Measurements from ENCODE around the gene KCND2.
"Not testable (repeated sequence)": the region's sequence is repeated elsewhere in the genome, so short reads cannot be mapped to it uniquely, and the experiment has no call there.

The KCND2 gene

DNA sequence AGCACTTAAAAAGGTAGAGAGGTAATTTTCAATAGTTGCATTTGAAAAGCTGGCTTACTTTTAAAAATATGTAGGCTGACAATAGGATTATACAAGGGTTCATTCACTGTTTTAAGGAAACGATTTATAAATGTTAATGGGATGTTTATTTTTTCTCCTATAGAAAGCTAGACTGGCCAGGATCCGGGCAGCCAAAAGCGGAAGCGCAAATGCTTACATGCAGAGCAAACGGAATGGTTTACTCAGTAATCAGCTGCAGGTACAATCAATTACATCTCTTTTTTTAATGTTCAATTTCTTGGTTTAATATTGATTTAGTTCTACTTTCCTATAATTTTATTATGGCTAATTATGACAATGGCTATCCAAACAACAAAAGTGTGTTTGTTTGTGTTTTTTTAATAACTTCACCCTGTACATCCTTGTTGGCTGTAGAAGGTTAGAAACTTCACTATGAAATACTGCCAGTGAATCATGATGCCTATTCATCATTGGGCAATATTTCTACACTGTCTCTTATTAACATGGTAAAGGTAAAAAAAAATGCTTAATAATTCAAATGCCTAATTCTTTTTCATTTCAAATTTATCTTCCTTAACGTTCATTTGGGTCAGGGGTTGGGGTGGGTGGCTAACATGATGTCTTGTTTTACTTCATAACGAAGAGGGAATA is 468.5 kb downstream of the KCND2 start:
- DNase-seq (ENCODE audit: low read depth in 2 of 2): no peak

DNA sequence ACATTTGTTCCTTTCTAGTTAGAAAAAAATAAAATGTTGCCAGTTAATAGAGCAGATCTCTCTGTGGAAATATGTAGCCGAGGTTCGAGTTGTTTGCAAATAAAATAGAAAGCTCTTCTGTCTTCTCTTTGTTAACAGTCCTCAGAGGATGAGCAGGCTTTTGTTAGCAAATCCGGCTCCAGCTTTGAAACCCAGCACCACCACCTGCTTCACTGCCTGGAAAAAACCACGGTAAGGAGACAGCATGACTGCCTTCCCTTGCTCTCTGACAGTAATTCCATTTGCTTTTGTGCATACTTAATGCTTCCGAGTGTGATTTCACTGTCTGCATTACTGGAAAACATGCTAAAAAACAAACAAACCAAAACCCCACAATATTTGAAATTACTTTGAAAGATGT is 469.4 kb downstream of the KCND2 start:
- no peak for DNase-seq (ENCODE audit: low read depth in 2 of 2)

DNA sequence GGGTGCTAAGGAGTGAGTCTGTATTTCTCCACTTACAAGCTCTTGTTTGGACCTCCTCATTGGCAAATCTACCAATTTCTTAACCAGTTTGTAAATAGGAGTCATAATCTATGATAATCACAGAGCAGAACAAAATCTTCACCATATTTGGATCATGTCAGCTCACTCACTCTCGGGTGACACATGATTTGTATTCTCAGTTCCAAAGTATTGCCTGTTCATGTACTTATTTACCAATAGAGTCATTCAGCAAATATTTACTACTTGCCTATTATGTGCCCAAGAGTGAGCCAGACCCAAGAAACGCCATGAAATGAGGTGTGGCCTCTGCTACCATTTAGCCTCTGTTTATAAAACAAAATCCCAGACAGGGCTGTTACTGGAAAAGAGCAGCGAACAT is 470.2 kb downstream of the KCND2 start:
- no peak for DNase-seq (ENCODE audit: low read depth in 2 of 2)

DNA sequence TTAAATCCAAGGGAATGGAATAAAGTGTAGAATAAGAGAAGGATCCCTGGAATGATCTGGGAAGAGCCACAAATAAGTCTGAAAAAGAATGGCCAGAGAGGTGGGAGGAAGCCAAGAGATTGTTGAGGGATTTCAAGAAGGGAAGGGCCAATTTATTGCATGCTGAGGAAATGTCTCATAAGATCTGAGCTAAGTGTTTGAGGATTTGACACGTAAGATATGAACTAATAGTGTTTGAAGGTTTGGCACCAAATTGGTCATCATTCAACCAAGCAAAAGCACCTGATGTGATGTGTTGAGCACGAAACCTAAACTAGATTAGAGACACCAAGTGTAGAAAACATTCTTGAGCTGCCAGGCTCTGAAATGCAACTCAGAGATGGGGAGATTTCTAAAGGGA is 487.1 kb downstream of the KCND2 start:
- no peak for DNase-seq (ENCODE audit: low read depth in 2 of 2)

DNA sequence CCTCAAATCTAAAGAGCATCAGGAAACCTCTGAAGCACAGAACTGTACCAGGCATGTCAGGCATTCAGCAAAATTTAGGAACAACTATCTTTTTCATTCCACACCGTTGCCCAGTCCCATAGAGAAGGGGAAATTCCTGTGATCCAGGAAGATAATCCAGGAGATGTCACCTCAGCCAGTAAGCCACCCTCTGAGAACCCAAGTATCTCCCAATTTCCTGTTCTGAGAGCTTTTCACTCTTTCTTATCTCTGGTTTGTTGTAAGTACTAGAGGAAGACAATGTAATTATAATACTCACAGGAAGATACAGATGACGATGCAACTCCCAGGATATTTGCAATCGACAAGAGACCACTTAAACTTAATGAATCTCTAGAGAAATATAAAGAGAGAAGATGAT is 487.9 kb downstream of the KCND2 start:
- no peak for DNase-seq (ENCODE audit: low read depth in 2 of 2)

DNA sequence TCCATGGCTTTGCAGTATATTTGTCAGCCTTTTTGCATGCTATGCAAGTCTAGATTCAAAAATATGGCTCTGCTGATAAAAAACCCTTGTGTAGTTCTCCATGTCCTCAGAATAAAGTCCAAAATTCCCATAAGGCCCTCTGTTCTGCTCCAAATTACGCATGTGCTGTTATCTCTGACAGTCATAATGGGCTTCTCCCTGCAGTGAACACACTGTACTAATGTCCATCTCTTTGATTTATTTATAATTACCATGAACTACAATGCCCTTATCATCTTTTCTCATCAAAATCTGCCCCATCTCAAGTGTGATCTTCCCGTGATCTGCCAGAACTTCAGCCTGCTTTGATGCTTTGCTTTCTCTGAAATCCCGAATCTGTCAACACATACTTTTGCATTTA is 497.2 kb downstream of the KCND2 start:
- DNase-seq (ENCODE audit: low read depth in 2 of 2): no peak

DNA sequence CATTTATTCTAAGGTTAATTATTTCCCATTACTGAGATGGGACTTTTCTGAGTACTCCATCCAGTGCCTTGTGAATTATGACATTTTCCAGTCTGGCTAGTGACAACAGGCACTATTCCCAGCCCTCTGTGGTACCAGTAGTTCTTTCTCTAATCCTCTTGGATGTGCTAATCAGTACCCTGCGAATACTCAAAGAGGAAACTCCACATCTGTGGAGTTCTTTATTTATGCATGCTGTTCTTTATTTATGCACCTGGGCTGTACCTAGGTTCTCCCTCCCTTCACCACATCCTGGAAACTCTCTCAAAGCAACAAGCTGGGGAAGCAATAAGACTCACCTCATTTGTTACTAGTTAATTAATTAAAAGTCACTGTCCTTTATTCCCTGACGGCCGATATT is 501.5 kb downstream of the KCND2 start:
- DNase-seq (ENCODE audit: low read depth in 2 of 2): no peak

DNA sequence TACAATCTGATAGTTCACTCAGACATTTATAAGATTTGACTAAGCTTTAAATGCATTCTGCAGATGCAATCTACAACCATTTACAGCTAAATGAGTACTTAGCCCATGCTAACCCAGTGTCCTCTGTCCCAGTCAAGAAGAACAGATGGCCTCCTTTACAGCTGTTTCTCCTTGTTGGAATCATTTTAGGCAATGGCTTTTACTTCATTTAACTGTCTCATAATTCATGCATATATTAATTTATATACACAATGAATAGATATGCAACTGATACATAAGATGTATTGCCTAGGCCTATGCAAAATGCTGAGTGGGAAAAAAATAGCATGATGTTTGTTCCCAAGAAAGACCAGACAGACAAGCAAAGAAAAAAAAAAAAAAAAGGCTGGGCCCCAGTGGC is 502.8 kb downstream of the KCND2 start:
- DNase-seq (ENCODE audit: low read depth in 2 of 2): no peak

DNA sequence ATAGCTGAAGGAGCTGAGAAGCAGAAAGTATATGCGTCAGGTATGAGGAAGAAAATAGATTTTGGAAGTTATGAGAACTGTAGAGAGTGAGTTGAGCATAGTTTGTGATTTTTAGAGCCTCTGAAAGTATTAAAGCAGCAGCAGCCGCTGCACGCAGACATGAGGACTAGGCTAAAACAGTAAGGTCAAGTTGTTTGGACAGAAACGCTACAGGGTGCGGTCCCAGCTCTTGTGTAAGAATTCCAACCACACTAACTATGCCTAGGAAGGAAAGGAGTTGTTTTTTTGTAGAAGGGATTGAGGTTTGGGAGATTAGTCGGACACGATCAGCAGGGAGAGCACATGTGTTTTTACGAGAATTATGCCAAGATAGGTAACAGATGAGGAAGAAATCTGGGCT is 506.1 kb downstream of the KCND2 start:
- not testable (repeated sequence) for DNase-seq (ENCODE audit: low read depth in 2 of 2)

DNA sequence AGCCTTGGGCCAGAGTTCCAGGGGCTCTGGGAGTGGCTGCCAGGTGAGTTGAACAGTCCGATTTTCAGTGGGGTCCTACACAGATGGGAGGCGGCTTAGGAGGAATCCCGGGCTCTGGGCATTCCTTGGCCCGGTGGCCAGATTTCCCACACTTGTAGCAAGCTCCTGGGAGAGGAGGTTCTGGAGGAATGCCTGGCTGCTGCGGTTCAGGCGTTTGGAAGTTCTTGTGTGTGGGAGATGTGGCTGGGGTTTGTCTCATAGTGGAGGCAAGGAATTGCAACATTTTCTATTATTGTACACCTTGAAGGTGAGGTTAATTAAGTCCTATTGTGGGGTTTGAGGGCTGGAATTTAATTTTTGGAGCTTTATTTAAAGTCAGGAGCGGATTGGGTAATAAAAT is 507.5 kb downstream of the KCND2 start:
- not testable (repeated sequence) for DNase-seq (ENCODE audit: low read depth in 2 of 2)

DNA sequence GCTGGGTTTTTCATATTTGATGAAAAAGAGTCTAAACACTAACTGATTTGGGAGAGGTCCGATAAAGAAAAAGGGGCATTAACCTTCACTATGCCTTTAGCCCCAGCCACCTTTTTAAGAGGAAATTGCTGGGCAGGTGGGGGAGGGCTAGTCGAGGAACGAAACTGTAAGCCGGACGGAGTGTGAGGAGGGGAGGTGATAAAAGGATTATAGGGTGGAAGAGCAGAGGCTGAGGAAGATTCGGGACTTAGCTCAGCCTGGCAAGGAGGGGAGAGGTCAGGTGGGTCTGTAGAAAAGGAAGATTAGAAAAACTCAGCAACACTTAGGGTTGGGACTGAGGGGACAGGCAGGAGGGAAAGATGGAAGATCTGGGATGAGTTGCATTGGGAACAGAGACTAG is 508.0 kb downstream of the KCND2 start:
- DNase-seq (ENCODE audit: low read depth in 2 of 2): no peak

DNA sequence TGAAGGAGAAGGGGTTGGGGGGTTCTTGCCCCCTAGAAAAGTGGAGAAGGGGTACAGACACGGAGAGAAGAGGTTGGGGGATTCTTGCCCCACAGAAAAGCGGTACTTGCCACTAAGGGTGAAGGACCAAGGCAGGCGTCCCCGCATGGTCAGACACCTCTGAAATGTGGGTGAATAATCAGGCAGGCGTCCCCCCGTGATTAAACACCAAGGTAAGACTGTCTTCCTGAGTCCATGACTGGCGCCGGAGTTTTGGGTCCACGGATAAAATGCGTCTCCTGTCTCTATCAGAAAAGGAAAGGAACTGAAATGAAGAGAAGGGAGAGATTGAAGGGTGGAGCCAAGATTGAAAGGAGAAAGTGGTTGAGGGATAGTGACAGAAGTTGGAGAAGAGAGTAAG is 508.9 kb downstream of the KCND2 start:
- not testable (repeated sequence) for DNase-seq (ENCODE audit: low read depth in 2 of 2)

DNA sequence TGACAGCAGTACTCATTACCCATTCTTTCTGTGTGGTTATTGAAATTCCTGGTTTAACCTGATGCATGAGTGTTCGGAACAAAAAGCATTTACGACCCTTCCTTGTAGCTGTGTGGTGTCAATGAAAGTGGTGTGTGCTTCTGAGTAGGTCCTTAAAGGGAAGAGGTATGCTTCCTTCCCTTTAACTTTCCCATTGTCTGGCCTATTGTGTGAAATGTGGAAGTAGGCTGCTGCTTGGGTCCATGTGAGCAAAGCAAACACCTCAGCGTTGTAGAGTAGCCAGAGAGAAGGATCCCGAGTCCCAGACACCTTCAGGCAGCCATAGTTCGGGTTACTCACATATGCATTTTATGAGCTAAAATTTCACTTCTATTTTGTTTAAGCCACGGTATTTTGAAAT is 510.3 kb downstream of the KCND2 start:
- DNase-seq (ENCODE audit: low read depth in 2 of 2): no peak

DNA sequence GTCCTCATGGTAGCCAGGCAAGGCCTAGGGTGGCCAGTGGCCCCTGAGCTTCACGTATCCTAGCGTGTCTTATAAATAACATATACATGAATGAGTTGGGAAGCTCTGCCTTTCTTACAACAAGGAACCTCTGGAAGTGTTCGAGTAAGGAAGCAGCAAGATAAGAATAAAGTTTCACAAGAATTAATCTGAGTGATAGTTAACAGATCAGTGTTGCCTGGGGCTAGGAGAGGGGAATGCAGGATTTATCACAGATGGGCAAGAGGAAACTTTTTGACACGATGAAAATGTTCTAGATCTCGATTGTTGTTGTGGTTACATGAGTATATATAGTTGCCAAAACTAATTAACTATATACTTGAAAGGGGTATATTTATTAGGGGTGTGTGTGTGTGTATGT is 510.7 kb downstream of the KCND2 start:
- DNase-seq (ENCODE audit: low read depth in 2 of 2): no peak

DNA sequence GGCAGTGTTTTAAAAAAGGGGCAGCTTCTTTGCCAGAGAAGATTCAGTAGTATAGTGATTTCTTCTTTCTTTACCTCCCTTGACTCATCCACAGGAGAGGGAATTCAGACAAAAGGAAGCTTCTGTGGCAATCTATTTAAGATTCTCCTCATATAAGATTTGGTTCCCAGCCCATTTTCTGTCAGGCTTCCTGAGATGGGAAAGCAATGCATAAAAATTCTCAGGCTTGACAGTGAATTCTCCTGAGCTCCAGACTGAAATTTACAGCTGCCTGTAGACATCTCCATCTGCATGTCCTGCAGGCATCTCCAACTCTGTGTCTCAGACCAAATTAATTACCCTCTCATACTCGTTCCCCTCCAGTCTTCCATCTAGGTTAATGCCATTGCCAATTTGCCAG is 512.1 kb downstream of the KCND2 start:
- no peak for DNase-seq (ENCODE audit: low read depth in 2 of 2)

DNA sequence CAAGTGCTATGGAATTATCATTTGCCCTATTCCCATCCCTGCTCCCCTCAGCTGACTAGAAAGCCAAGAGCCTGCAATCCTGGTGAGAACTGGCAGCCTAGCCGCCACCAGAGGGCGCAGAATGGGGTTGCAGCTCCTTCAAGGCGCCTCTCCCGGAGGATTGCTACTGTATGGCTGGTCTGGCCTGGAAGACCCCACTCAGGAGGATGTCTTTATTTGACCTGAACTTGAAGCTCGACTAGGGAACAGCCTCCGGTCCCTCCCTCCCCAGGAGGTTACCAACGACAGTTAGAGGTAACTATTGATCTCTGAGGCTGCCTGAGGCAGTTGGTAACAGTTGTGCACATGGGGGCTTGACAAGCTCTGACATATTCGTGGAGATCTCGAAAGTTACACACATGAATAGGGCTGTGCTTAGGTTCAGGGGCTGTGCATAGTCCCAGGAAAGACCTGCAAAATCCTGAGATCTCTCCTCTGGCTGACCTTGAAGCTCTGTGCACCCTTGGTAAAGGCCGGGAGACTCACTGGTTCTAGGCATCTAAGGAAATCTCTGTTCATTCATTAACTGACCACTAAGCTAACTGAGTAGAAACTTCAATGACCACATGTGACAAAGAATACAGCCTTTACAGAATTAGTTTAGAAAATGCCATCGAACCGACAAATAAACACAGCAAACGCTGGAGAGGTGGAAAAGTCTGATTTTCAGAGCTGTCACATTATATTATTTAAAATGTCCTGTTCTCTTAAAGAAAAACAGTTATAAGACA is 519.3 kb downstream of the KCND2 start:
- peak; percentile 32 to 39 for DNase-seq (ENCODE audit: low read depth in 2 of 2)

DNA sequence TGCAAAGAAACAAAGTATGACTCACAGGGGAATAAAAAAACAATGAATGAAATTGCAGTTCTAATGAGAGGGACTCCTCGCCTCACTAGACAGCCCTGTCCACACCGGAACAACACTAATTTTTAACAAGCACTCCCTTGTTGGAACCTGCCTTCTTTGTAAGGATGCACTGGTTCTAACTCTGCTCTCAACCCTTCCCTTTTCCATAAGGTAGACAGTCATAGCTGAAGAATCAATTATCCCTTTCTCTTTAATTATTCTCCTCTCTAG is 519.8 kb downstream of the KCND2 start:
- DNase-seq (ENCODE audit: low read depth in 2 of 2): no peak

DNA sequence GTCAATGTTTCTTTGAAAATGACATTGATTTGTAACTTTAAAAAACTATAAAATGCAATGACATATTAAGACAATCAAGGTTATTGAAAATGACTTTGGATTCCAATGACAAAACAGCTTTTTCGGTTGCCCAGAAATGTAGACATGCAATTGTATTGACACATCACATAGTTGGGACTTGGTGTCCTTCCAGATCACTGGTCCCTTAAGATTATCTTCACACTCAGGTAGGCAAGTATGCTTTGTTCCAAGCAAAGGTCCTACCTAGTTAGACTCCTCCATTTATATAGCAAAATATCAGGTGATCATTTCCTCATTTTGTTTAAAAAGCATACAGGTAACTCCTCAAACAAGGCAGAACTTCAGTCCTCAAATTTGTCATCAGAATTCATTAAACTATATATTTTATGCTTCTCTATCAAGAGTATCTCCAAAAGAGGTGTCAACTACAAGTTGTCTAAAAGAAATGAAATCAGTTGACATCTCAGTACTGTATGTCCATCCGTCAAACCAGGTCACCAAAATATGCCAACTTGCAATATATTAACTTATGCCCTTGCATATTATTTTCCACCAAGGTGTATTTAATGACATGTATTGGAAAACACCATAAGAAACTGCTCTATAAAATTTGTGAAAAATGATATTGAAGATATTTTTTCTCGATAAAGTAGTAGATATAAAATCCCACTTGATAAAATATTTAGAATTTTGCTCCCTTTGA is 520.4 kb downstream of the KCND2 start:
- DNase-seq (ENCODE audit: low read depth in 2 of 2): no peak

DNA sequence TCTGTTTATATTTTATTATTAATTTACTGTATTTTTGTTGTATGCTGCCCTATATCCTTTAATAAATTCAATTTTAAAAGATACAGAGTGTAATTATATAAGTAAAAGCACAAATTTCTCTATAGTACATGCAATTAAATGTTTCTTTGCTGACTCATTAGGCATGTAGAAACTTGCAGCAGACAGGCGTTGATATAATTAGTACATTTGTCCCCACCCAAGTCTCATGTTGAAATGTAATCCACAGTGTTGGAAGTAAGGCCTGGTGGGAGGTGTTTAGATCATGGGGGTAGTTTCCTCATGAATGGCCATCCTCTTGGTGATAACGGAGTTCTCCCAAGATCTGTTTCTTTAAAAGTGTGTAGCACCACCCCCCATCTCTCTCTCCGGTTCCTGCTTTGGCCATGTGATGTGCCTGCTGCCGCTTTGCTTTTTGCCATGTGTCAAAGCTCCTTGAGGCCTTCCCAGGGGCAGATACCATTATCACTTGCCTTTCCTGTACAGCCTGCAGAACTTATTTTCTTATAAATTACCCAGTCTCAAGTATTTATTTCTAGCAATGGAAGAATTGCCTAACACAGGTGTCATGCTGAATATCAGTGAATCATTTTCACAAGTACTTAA is 521.2 kb downstream of the KCND2 start:
- DNase-seq (ENCODE audit: low read depth in 2 of 2): no peak

DNA sequence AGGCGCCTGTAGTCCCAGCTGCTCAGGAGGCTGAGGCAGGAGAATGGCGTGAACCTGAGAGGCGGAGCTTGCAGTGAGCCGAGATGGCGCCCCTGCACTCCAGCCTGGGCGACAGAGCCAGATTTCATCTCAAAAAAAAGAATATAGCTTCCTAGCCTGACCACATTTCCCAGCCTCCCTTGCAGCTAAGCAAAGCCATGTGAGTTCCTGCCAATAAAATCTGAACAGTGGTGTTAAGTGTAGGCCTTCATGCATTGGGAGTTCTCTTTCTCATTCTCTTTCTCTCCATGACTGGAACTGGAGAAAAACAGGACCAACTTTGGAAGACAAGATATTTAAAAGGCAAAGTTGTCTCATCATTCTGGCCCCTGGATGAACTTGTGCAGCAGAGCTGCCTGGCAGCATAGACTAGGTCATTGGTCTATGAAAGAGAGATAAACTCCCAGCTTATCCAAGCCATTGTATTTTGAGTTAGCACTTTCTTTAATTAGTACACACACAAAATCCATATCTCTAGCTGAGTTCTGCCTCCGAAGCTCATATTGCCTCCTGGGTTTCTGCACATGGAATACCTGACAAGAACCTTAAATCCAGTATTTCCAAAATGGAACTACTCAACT is 524.2 kb downstream of the KCND2 start:
- DNase-seq (ENCODE audit: low read depth in 2 of 2): no peak

DNA sequence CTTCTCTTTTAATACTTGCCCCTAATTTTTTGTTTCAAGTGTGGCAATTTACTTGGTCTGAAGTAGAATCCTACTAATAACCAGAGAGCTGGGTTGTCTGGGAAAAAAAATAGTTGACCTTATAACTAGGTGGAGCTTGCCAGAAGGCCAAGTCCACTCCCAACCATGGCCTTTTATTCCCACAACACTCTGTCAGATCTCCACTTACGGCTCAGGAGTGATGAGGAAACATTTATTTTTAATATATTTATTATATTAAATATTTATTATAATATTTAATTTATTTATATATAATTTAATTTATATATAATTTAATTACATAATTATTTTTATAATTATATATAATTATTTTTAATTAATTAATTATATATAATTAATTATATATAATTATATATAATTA is 526.2 kb downstream of the KCND2 start:
- no peak for DNase-seq (ENCODE audit: low read depth in 2 of 2)
